Endothelial cell of hepatic sinusoid (primary cell): ENCODE results near the gene GIT1.

Source experiments
- in situ Hi-C: cut with HindIII; loops from 2 replicates; pipeline ENCODE4 v1.10.0; 2017; ENCODE audit warnings: low sequenced_read_pairs

The GIT1 gene

DNA sequence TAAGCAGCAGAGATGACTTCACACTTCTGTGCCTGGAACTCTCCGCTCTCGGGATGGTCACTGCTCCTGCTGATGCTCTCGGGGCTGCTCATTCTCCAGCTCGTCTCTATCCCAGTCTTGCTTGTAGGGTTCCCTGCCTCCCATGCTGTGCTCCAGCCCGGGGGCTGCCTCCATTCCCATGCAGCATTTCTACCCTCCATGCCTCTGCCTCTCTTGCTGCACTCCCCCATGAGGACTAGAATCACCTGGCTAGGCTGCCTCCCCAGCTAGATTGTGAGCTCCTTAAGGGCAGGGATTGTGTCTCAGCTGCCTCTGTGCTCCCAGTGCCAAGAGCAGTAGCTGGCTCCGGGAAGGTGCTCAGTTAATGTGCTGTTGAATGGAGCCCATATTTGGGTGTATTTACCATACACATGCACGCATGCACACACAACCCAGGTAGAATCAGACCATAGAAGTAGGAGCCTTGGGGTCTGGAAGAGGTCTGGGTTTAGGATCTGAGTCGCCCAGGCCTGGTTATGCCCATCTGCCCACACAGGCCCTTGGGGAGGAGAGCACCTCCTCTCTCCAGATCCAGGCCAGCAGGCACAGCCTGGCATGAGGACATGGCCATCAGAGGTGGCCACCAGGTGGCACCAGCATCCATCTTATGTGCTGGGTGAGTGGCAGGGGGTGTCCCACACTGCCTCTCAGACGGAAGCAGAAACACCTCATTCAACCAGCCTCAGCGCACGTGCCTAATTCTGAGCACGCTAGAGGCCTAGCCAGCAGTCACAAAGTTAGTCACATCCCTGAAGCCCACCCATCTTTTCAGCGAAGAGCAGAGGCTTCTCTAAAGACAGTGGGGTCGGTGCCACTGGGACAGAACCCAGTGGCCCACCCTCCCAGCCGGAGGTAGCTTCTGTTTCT, 9.3 kb downstream of the GIT1 start:
- in situ Hi-C loops, result no loop called here

DNA sequence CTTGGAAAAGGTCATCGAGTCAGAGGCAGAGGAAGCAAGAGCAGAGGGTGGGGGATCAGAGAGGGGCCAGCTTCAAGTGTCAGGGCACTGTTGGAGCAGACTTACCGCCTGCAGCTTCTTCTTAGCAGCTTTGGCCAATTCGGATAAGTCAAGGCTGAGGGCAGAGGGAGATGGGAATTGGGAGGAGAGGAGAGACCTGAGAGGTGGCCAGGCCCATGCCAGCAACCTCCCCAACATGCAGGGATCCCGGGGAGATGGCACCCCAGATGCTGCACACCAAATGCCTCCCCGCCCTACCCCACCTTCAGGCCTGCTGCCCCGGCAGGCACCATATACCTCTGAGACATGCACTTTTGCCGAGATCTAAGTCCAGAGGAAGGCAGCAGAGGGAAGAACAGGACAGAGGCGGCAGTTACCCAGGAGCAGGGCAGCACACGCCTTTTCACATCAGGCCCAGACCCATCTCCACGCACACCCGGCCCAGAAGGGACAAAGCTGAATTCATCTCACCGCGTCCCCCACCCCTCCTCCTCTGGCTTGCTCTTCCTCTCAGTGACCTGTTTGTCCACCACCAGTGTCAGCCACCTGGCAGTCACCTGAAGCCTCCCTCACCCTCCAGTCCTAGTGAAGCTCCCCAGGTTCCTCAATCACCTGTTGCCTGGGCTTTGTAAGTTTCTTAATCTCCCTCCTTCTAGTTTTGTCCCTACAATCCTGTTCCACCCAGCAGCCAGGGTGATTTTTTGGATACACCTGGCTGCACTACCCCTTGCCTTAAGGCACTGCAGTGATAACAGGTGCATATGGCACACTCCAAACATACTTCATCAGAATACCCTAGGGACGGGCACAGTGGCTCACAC, 10.6 kb downstream of the GIT1 start:
- in situ Hi-C loops, result no loop called here

DNA sequence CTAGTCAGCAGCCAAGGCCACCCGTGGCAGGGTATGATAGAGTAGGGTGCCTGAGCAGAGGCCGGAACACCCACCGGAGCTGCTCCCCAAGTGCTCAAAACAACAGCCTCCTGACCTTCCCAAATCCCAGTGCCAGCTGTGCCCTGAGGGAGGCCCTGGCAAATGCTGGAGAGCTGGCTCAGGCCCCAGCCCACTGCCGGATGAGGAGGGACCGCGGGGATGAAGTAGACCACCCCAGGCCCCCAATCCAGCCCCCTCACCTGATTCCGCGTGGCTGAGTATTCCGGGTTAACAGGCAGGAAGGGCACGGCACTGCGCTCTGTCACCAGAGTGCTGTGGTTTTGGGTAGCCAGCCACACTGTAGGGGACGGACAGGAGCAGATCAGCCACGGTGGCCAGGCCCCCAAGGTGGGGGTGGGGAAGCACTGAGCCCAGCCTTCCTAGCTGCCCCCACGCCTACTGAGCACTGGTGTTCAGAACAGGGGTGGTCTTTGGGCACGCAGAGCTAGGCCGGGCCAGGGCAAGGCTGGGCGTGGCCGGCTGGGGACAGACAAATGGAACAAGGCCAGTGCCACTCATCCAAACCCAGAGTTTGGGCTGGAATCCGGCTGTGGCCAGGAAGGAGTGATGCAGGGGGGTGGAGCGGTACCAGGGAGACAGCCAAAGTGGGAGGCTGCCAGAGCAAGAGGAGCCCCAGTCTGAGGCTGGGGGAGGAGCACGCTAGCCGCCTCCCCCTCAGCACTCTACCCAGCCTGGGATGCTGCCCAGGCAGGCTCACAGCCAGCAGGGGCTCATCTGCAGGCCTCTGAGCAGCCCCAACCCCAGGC, 11.8 kb downstream of the GIT1 start:
- in situ Hi-C loops, result no loop called here

DNA sequence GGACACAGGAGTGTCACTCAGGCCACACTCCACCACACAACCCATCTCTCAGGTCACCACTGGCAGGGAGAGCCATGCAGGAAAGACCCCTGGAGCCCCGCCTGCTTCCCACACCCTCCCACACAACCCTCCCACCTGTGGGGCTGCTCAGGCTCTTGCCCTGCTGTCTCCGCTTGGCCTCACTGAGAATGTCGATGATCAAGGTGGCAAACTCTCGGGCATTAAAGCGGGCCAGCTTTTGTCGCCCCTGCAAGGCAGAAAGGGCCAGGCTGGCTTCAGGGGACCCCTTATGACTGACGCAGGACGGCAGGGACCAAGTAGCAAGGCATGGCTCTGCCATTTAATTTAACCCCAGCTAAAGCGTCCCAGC, 12.5 kb downstream of the GIT1 start:
- in situ Hi-C loops, result no loop called here

DNA sequence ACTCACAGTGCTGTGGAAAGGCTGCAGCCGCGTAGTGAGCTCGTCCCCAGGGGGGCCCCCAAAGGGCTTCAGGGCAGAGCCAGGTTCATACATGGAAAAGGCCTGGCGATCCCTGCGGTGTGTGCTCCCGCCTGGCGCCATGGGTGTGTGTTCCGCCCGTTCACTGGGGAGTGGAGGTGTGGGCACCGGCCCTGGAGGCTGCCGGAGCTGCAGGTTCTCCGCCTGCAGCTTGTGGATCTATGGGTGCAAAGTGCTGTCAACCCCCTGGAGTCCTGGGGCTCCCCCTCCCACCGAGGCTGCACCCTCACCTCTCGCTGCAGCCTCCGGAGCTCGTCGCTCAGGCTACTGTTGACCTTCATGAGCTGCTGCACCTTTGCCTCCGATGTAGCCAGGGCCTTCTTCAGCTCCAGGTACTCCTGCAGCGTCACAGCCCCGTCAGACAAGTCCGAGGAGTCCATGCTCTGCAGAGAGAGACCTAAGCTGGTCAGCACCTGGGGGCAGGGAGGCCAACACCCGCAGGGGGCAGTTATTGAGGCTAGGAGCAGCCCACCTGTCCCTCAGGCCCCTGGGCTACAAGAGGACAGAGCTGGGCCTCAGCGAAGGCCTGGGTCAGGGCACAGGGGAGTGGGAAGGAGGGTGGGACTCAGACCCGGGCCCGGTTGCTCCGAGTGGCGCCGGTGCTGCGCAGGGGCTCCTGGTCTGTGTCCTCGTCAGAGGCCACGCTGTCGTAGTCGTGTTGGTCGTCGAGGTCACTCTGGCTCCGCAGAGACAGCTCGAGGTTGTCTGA, 13.0 kb downstream of the GIT1 start:
- in situ Hi-C loops, result no loop called here

DNA sequence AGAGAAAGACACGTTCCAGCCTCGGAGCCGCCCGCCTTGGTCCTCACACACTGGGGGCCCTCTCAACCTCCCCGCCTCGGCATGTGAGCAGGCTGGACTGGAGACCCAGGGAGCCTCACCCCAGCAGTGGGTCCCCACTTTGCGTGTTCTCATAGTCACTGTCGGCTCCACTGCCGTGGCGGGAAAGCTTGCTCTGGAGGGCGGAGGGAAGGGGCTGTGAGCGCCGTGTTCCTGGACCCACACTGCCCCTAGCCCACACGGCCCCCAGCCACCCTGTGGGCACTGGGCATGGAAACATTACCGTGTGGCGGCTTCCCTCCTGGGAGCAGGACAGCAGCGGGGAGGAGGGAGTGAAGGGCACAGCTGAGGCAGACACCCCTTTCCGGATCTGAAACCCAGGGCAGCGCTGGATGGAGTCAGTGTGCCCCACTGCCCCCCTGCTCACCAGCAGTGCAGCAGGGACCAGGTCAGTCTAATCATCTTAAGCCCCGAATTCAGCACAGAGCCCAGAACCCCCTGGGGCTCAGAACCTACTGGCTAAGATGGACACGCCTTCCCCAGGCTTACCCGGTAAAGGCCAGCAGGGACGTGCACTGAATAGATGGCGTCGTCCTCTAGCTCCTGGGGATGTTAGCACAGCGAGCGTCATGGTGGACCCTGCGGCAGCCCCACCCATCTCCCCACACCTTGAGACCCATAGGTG, 13.8 kb downstream of the GIT1 start:
- in situ Hi-C loops, result no loop called here

DNA sequence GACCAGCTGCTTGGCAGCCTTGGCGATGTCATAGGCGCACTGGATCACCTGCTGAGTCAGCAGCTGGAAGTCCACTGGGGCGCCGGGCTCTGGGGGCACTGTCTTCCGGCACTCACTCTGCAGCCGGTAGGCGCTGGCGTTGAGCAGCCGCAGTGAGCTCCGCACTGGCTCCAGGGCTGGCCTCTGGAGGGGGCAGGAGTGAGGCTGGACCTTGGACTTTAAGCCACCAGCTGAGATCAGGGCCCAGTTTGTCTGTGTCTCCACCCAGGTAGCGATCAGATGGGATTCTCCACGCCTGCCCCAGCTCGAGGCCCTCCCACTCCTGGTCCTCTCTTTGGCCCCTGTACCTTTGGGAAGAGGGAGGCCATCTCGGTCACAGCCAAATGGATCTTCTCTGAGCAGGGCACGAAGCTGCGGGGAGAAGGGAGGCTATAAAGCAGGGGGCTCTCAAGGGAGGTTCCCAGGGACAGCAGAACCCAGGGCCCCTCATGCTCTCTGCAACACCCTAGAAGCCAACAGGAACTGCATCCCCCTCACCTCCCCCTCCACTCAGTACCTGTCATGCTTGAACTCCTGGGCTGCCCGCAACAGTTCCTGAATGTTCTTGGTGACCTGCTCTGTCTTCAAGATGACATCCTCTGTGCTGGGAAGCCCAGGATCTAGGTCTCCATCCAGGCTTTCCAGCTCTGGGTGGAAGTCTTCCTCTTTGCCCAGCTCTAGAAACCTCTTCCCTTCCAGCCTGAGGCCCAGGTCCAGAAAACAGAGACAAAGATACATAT, 14.5 kb downstream of the GIT1 start:
- in situ Hi-C loops, result no loop called here

DNA sequence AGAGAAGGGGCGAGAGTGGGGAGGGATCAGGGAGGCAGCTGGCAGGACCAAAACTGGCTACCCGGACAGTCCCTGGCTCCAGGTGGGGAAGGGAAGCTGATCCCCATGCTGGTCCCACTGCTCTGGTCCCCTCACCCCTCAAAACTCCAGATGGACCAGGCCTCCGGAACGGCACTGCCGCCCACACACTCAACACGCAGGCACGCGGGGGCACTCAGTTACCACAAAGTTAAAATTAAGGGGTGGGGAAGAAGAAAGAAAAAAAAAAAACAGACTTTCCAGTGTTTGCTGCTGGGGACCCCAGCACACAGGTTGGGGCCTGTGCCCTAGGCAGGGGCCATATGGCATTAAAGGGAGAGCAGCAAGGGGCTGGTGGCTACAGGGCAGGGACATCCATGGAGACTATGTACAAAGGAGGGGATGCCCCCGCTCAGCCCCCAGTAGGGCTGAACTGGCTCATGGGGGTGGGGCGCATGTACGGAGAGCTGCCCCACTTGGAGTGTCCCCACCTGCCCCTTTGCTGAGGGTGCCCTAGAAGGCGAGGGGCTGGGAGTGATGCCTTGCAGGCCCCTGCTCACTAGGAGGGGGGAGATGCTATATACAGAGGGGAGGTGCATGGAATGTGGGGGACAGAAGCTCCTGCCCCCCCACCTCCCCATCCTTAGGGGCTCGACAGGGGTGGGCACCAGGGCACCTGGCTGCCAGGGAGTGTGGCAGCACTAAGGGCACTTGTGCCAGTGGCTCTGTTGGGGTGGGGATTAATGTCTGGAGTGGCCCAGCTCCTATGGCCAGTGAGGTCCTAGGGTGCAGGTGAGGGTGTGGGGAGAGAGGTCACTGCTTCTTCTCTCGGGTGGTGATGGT, 15.3 kb downstream of the GIT1 start:
- in situ Hi-C loops, result no loop called here

DNA sequence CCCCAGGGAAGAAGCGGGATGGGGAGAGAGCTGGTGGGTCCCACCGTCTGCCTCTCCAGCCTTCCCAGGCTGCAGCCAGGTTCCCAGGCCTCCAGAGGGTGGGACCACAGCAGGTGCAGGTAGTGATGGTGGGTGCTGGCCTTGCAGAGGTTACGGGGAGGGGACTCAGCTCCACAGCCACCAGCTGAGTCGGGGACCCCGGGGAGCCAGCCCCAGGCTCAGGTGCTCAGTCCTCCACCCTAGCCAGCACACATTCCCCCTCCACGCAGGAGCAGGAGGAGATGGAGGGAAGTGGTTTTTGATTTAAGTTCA, 15.9 kb downstream of the GIT1 start:
- in situ Hi-C loops, result no loop called here

DNA sequence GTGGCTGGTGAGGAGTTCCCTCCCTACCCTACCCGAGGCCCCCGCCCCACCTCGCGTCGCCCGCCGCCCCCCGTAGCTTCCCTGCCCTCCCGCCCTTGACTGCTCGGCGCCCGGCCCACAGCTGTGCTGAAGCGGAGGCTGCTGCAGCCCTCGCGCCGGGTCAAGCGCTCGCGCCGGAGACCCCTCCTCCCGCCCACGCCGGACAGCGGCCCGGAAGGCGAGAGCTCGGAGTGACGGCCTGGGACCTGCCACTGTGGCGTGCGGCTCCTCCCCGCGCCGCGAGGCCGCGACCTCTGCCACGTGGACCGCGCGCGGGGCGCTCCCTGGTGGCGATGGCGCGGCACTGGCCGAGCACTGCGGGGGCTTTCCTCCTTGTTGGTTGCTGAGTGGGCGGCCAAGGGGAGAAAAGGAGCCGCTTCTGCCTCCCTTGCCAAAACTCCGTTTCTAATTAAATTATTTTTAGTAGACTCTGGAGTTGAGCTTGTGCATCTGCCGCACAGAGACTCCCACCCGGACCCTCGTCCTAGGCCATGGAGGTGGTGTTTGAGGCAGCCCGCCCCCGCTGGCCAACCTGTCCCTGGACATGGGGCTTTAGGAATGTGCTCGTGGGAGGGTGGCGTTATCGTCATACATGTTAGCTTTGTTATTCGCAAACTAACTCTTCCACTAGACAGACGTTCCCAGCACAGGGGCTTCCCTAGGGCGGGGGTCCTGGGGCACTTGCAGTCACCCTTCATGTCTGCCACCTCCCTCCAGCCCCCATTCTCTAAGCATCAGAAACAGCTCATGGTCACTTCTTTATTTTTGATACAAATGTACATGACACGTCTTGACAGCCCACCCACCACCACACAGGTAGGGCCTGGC, 16.5 kb downstream of the GIT1 start:
- in situ Hi-C loops, result no loop called here

DNA sequence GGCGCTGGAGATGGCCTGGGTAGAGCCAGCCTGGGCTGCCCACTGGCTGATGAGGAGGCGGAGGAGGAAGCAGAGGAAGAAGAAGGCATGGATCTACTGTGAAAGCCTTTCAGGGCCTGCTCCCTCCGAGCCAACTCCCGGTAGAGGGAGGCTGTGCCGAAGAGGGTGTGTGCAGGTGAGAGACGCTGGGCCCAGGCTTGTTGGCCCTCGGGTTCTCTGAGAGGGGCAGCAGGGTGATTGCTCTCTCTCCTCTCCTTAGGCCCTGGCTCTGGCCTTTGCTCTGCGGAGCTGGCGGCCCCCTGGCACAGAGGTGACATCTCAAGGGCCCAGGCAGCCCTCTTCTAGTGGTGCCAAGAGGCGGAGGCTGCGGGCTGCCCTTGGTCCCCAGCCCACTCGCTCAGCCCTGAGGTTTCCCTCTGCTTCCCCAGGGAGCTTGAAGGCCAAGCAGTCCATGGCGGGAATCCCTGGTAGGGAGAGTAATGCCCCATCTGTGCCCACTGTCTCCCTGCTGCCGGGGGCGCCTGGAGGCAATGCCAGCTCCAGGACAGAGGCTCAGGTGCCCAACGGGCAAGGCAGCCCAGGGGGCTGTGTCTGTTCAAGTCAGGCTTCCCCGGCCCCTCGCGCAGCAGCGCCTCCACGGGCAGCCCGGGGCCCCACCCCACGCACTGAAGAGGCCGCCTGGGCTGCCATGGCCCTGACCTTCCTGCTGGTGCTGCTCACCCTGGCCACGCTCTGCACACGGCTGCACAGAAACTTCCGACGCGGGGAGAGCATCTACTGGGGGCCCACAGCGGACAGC, 17.4 kb downstream of the GIT1 start:
- in situ Hi-C loops, result no loop called here

DNA sequence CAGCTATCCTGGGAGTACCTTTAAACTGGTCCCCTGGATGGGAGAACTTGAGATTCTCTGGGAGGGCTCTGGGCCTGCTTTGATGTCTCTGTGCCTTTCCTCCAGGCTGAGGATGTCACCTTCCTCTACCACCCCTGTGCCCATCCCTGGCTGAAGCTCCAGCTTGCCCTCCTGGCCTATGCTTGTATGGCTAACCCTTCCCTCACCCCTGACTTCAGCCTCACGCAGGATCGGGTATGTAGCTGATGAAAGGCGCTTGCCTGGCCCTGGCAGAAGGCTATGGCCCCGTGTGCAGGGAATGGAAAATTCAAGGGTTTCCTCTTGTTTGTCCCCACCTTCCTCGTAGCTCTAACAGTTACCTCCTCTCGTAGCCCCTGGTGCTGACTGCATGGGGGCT, 18.0 kb downstream of the GIT1 start:
- in situ Hi-C loops, result no loop called here

DNA sequence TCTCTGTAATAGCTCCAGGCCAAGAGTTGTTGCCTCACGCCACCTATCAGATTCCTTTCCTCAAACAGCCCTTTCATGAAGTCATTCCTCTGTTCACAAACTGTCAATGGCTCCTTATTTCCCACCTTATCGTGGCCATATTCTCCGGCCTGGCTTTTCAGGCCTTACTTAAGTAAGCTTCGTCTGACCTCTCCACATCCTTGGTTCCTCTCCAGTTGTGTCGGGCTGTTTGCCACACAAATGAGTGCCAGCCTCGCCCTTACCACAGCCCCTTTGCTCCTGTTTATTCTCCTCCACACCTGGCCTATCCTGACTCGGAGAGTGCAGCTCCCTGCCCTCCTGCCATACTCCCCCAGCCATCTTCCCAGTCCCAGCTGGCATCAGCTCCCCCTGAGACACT, 18.9 kb downstream of the GIT1 start:
- in situ Hi-C loops, result no loop called here

DNA sequence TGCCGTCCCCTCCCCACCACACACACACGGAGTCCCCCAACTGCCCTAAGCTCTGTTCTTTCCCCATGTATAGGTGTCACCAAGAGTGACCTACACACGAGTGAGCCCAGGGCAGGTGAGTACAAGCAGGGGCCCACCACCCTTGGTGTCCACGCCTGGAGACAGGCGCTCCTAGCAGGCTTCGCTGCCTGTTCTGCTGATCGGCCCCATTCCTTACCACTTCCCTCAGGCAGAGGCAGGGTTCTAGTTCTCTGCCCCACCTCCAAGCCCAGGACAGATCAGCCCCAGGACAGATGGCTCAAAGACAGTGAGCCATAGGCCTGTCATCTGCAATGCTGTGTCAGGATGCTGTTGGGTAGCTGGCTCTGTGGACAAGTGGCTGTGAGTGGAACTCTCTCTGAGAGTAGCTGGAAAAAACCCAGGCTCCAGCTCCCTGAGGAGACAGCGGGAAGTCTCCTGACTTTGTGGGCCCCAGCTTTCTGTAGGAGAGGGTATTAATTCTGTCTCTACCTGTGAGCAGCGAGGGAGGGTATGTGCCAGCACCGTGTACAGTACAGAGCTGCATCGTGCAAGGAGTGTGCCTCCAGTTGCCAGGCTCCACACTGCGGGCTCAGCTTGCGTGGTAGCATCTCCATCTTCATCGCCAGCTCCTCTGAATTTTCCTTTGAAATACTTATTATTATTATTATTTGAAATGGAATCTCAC, 20.1 kb downstream of the GIT1 start:
- in situ Hi-C loops, result no loop called here

DNA sequence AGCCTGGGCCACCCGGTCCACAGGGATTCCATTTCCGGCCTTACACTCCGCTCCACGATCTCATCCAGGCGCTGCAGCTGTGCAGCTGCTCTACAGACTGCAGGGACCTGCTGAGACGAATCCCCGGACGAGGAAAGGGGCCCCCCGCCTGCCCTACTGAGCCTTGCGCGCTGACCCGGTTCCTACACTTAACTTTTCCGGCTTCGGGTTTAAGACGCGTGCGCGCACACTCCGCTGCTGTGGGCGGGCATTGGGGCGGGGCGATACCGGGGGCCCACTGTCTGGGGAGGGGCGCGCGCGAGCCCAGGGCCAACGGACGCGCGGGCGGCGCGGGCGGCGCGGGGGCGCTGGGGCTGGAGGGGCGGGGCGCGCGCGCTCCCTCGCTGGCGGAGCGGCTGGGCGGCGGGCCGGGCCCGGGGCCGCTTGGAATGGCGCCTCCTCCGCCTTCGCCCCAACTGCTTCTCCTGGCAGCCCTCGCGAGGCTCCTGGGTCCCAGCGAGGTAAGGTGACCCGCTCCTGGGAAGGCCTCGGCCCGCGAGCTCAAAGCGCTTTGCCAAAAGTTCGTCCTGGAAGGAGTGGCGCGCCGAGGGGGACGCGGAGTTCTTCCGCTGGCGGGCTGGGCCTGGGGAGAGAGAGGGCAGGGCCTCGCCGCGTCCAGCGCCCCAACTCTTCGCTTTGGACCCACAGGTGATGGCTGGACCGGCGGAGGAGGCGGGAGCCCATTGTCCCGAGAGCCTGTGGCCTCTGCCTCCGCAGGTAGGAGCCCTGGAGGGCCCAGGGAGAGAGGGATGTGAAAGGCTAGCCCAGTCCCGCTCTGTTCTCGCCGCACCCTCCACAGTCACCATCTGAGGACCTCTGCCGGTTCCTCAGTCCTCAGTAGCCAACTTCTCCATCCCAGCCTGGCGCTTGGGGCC, 20.9 kb downstream of the GIT1 start, which contains the start of gene TP53I13:
Gene TP53I13, plus strand, starts transcription at position 371 of the 914 bp plus-strand sequence. Its CDS starts 58 bp downstream, at position 429.
- in situ Hi-C loops, result no loop called here
